GM12891 (cell line): ENCODE measurements around the gene SPDYE5. TPM values are rescaled to one million over a fixed set of nuclear protein-coding genes. Genes with fewer than 3 reads are reported as not detected.
"Not testable (repeated sequence)": the region's sequence is repeated elsewhere in the genome, so short reads cannot be mapped to it uniquely, and the experiment has no call there.

Source experiments
- DNase-seq: peaks from one replicate; pipeline ENCODE4 v3.0.0; 2011; ENCODE audit warnings: low spot score; ENCODE audit not compliant: insufficient read length
- FAIRE-seq: peaks from 2 replicates; lab custom pipeline; 2011; peaks lifted over from hg19 to GRCh38; lab: Jason Lieb, UNC
- POLR2A ChIP-seq: IDR thresholded peaks from 2 replicates; pipeline ENCODE4 v1.6.1; 2011; ENCODE audit warnings: low read depth, low read length, control low read depth
- POLR2AphosphoS5 ChIP-seq: IDR thresholded peaks from 2 replicates; pipeline ENCODE4 v1.6.1; 2011; ENCODE audit warnings: low read depth, low read length, control low read depth
- POU2F2 ChIP-seq: IDR thresholded peaks from 2 replicates; pipeline ENCODE4 v1.6.1; 2011; ENCODE audit warnings: low read depth, mild to moderate bottlenecking, control low read depth, low read length, moderate library complexity
- SPI1 ChIP-seq: IDR thresholded peaks from 2 replicates; pipeline ENCODE4 v1.6.1; 2011; ENCODE audit warnings: low read depth, low read length, control low read depth
- TAF1 ChIP-seq: IDR thresholded peaks from 2 replicates; pipeline ENCODE4 v1.6.1; 2011; ENCODE audit warnings: low read depth, low read length, control low read depth
- polyA plus RNA-seq: library from polyadenylated mRNA; unstranded; fragments of >200 nt; gene quantifications from one replicate; pipeline ENCODE4 v1.2.1, GENCODE V29; 2012; ENCODE audit warnings: low read depth, missing spikeins, inconsistent platforms; ENCODE audit not compliant: missing spikeins

Gene SPDYE5
- polyA plus RNA-seq = 0.12 TPM

- FAIRE-seq = not testable (repeated sequence)
These were observed at the start of gene SPDYE5 for GRCh38 chr7:75492020-75492419. SPDYE5 (plus strand) TSS chr7:75492320; CDS start chr7:75494048, 1,728 bp downstream.

GRCh38 chr7:75442465-75443111 is 49.5 kb upstream of the SPDYE5 start:
- FAIRE-seq = peak; percentile 93
- DNase-seq = not testable (repeated sequence)

More at GRCh38 chr7:75492020-75492419, at the start of gene SPDYE5:
- DNase-seq = not testable (repeated sequence)

- FAIRE-seq, DNase-seq: not testable (repeated sequence)
These were observed 42.2 kb upstream of the SPDYE5 start for GRCh38 chr7:75449946-75450345.

GRCh38 chr7:75452494-75452955 is 39.6 kb upstream of the SPDYE5 start:
- DNase-seq = not testable (repeated sequence)
- FAIRE-seq = peak; percentile 35

GRCh38 chr7:75456403-75456802 is 35.7 kb upstream of the SPDYE5 start:
- not testable (repeated sequence) for FAIRE-seq, DNase-seq

GRCh38 chr7:75458034-75458433 is 34.1 kb upstream of the SPDYE5 start:
- FAIRE-seq, DNase-seq: not testable (repeated sequence)

GRCh38 chr7:75460541-75460940 is 31.6 kb upstream of the SPDYE5 start:
- DNase-seq, FAIRE-seq: not testable (repeated sequence)

- FAIRE-seq = peak; percentile 72
- DNase-seq = not testable (repeated sequence)
These were observed 22.0 kb upstream of the SPDYE5 start for GRCh38 chr7:75470166-75470565.

- not testable (repeated sequence) for DNase-seq, FAIRE-seq
These were observed 14.7 kb upstream of the SPDYE5 start for GRCh38 chr7:75477457-75477856.

- not testable (repeated sequence) for FAIRE-seq, DNase-seq
These were observed 11.8 kb upstream of the SPDYE5 start for GRCh38 chr7:75480313-75480712.

- not testable (repeated sequence) for FAIRE-seq
These were observed 6.7 kb upstream of the SPDYE5 start for GRCh38 chr7:75485355-75485978.

GRCh38 chr7:75485979-75486643 is 6.0 kb upstream of the SPDYE5 start, which contains the start of gene POM121C:
POM121C (minus strand) TSS chr7:75486299; CDS start chr7:75441496, 44,803 bp downstream.
- FAIRE-seq = peak; percentile 43
- DNase-seq = not testable (repeated sequence)
- TF ChIP-seq POU2F2 (0 out of 2 replicates have a peak, but pooled peaks have one; percentile 22), POLR2A (peak; percentile 38; the same call in 1 of the 2 replicates), POLR2AphosphoS5 (peak; percentile 63; the same call in 1 of the 2 replicates), TAF1 (0 out of 2 replicates have a peak, but pooled peaks have one; percentile 43), SPI1 (0 out of 2 replicates have a peak, but pooled peaks have one; percentile 9)

More at GRCh38 chr7:75485355-75485978, 6.7 kb upstream of the SPDYE5 start:
- not testable (repeated sequence) for DNase-seq

GRCh38 chr7:75509033-75509432 is 16.9 kb downstream of the SPDYE5 start:
- not testable (repeated sequence) for FAIRE-seq, DNase-seq

GRCh38 chr7:75518842-75519241 is 26.7 kb downstream of the SPDYE5 start:
- FAIRE-seq, DNase-seq: not testable (repeated sequence)

- not testable (repeated sequence) for DNase-seq, FAIRE-seq
These were observed 29.6 kb downstream of the SPDYE5 start for GRCh38 chr7:75521727-75522126.

GRCh38 chr7:75527224-75527722 is 35.2 kb downstream of the SPDYE5 start:
- not testable (repeated sequence) for DNase-seq

More at GRCh38 chr7:75527224-75527722, 35.2 kb downstream of the SPDYE5 start:
- not testable (repeated sequence) for FAIRE-seq
